Measurements from ENCODE around the gene PNPLA7.

The PNPLA7 gene

DNA sequence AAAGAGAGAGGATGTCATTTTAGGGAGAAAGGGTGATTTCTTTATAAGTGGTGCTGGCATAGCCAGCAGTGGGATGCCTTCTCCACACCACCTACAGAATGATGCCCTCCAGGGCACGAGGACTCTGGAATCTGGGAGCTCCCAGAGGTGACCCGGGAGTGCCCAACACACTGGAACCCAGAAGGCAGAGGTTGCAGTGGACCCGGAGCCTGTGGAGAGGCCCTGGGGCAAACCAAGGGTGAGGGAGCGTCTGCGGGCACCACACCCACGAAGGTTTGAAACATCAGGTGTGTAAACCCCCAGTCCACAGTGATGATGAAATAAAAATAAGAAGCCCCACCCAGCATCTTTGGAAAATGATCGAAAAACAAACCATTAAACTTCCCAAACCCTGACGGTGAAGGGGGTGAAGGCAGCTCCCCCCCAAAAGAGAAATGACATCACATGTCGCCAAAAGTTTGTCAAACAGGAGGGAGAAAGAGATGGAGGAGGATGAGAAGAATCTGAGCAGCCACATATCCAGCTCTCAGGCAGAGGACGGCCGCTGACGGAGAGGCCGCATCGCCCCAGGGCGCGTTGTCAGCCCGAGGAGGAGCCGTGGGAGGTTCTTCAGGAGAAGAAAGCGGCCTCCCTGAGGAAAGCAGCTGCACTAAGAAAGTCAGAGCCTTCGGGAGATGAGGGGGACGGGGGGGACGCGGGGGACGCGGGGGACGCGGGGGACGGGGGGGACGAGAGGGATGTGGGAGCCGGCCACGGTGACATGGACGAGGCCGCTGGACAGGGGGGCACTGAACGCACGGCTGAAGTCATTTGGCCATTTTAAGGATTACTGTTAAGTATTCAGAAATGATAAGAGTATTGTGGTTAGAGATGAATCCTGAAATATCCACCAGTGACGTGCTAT is 47.9 kb downstream of the PNPLA7 start:
- Histone ChIP-seq H3K9me3 (no peaks in the 10 kb centered on the region), H3K36me3 (no peaks in the 10 kb centered on the region), H3K27ac (no peak overlapping the region), H3K4me3 (ENCODE audit: low read depth in 1 of 2, low read length in 1 of 2) (no peak overlapping the region), H3K4me1 (ENCODE audit: control insufficient read depth in 1 of 2, insufficient read depth in 1 of 2, low read depth in 1 of 2, low read length in 1 of 2) (no peaks in the 10 kb centered on the region), H3K27me3 (no peaks in the 10 kb centered on the region)
- TF ChIP-seq, protein P1, sequence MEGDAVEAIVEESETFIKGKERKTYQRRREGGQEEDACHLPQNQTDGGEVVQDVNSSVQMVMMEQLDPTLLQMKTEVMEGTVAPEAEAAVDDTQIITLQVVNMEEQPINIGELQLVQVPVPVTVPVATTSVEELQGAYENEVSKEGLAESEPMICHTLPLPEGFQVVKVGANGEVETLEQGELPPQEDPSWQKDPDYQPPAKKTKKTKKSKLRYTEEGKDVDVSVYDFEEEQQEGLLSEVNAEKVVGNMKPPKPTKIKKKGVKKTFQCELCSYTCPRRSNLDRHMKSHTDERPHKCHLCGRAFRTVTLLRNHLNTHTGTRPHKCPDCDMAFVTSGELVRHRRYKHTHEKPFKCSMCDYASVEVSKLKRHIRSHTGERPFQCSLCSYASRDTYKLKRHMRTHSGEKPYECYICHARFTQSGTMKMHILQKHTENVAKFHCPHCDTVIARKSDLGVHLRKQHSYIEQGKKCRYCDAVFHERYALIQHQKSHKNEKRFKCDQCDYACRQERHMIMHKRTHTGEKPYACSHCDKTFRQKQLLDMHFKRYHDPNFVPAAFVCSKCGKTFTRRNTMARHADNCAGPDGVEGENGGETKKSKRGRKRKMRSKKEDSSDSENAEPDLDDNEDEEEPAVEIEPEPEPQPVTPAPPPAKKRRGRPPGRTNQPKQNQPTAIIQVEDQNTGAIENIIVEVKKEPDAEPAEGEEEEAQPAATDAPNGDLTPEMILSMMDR (IDR thresholded peaks at IDR 0.05), result no peak

DNA sequence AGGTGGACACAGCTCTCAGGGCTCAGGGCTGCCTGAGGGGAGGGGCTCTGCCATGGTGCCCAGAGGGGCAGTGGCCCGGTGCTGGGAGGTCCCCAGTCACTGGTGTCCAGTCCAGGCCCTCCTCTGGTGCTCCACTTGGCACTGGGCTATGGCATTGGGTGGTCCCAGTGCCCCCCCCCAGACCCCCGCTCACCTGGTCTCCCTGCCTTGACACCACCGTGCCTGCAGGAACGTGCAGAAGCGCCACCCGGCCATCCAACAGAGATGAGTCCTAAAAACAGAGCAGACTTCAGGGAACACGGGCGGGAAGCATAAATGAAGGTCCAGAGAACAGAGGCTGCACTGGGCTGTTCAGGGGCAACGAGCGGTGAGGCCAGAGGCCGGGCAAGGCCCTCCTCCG is 48.7 kb downstream of the PNPLA7 start:
- Histone ChIP-seq H3K4me3 (ENCODE audit: low read depth in 1 of 2, low read length in 1 of 2) (no peak overlapping the region), H3K36me3 (no peaks in the 10 kb centered on the region), H3K27ac (no peak overlapping the region), H3K9me3 (no peaks in the 10 kb centered on the region), H3K4me1 (ENCODE audit: control insufficient read depth in 1 of 2, insufficient read depth in 1 of 2, low read depth in 1 of 2, low read length in 1 of 2) (no peaks in the 10 kb centered on the region), H3K27me3 (no peaks in the 10 kb centered on the region)
- TF ChIP-seq, protein P1 (IDR thresholded peaks at IDR 0.05), result no peak

DNA sequence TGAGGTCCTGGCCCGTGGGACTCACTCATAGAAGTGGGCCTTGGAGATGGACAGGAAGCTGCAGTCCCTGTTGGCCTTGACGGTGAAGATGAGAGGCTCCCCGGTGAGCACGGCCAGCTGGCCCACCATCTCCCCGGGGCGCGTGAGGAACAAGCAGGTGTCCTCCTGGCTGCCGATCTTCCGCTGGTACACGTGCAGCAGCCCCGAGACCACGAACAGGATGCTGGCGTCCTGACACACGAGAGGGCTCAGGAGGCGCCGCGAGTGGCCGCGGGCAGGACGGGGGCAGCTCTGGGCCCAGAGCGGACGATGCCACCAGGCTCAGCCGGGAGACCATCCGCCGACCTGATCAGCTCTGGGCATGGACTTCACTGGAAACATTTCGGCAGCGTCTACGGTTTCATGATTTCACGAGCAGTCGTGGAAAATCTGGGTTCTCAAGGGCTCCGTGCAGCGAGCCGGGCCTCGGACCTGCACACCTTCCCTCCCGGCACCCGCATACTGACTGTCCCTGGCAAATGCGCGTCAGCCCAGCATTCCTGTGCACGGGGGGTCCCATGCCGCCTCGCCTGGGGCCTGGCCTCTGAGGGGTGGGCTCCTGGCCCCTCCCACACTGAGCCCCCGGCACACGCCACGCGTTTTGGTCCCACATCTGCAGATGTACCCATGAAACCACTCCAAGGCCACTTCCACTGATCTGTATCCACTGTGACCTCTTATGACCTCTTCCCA is 49.4 kb downstream of the PNPLA7 start:
- TF ChIP-seq, protein P1 (IDR thresholded peaks at IDR 0.05), result no peak
- no peaks in the 10 kb centered on the region for H3K27me3 ChIP-seq
- no peaks in the 10 kb centered on the region for H3K9me3 ChIP-seq
- no peaks in the 10 kb centered on the region for H3K4me1 ChIP-seq (ENCODE audit: control insufficient read depth in 1 of 2, insufficient read depth in 1 of 2, low read depth in 1 of 2, low read length in 1 of 2)
- no peaks in the 10 kb centered on the region for H3K36me3 ChIP-seq
- H3K27ac ChIP-seq, result no peak overlapping the region
- no peak overlapping the region for H3K4me3 ChIP-seq (ENCODE audit: low read depth in 1 of 2, low read length in 1 of 2)

DNA sequence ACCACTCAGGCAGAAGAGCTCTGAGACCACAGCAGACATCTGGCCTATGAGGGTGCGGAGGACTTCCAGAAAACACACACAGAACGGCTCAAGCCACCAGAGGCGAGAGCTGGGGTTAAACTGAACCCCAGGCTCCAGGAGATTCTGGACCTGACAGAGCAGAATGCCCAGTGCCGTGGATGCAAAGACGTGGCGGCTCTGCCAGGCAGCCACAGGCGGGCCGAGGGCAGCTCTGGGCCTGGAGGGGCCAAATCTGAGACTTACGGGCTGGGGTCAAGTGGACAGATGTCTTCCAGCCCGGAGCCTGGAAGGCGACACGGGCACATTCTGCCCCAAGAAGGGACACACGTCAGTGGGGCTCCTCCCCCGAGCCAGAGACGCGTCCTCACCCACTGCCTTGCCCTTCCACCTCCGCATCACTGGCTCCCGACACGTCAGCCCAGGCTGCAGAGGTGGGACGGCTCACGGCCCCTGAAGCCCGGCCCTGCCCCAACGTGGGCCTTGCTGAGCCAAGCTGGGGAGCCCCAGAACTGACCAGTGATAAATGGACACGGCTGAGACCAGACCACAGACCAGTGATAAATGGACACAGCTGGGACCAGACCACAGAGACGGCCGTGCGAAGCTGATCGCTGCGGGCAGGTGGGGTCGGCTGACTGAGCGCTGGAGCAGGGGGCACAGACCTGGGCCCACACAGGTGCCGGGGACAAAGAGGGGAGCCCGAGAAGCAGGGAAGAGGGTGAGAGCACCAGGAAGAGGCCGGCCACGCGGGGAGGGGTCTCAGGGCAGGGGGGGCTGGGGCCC is 50.1 kb downstream of the PNPLA7 start:
- Histone ChIP-seq H3K4me3 (ENCODE audit: low read depth in 1 of 2, low read length in 1 of 2) (no peak overlapping the region), H3K9me3 (no peaks in the 10 kb centered on the region), H3K27me3 (no peaks in the 10 kb centered on the region), H3K27ac (no peak overlapping the region), H3K36me3 (no peaks in the 10 kb centered on the region), H3K4me1 (ENCODE audit: control insufficient read depth in 1 of 2, insufficient read depth in 1 of 2, low read depth in 1 of 2, low read length in 1 of 2) (no peaks in the 10 kb centered on the region)
- TF ChIP-seq, protein P1 (IDR thresholded peaks at IDR 0.05), result no peak

DNA sequence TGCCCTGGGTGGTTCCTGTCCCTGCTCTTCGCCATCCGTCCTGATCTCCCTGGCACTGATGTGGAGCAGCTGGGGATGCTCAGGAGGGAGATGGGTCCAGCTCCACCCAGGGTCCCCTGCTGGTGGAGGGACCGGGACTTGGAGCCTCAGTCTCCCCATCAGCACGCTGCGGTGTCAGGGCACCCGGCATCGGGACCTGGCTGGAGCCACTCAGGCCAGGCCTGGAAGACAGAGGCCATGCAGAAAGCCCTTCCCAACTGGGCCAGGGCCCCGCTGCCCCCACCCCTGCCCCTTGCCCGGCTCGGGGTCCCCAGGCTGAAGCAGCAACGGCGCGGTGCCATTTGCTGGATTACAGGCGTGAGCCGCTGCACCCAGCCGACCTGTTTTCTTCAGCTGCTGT is 50.8 kb downstream of the PNPLA7 start:
- H3K36me3 ChIP-seq, result no peaks in the 10 kb centered on the region
- H3K27ac ChIP-seq, result no peak overlapping the region
- TF ChIP-seq, protein P1 (IDR thresholded peaks at IDR 0.05), result no peak
- no peaks in the 10 kb centered on the region for H3K27me3 ChIP-seq
- H3K9me3 ChIP-seq, result no peaks in the 10 kb centered on the region
- H3K4me3 ChIP-seq (ENCODE audit: low read depth in 1 of 2, low read length in 1 of 2), result no peak overlapping the region
- no peaks in the 10 kb centered on the region for H3K4me1 ChIP-seq (ENCODE audit: control insufficient read depth in 1 of 2, insufficient read depth in 1 of 2, low read depth in 1 of 2, low read length in 1 of 2)
